Measurements from ENCODE around the gene GAK.
"Not testable (repeated sequence)": the region's sequence is repeated elsewhere in the genome, so short reads cannot be mapped to it uniquely, and the experiment has no call there.

Gene GAK

GRCh38 chr4:825971-826330, 106.2 kb downstream of the GAK start, which contains the start of gene CPLX1:
Gene CPLX1 (minus strand): TSS chr4:826129. CDS start chr4:824522, 1,607 bp downstream.
- DNase-seq, result no peak

GRCh38 chr4:825063-825970, 106.8 kb downstream of the GAK start:
- no peak for DNase-seq

- DNase-seq, result no peak
Measured at GRCh38 chr4:824461-825062, 107.6 kb downstream of the GAK start.

- no peak for DNase-seq
Measured at GRCh38 chr4:823761-824460, 108.2 kb downstream of the GAK start.

GRCh38 chr4:823176-823760, 108.8 kb downstream of the GAK start:
- DNase-seq, result no peak

GRCh38 chr4:822361-823175, 109.5 kb downstream of the GAK start:
- no peak for DNase-seq

- no peak for DNase-seq
Measured at GRCh38 chr4:821631-822030, 110.5 kb downstream of the GAK start.

GRCh38 chr4:821181-821591, 110.9 kb downstream of the GAK start:
- DNase-seq, result no peak

- DNase-seq, result no peak
Measured at GRCh38 chr4:820230-821172, 111.6 kb downstream of the GAK start.

- DNase-seq, result no peak
Measured at GRCh38 chr4:819401-820229, 112.5 kb downstream of the GAK start.

GRCh38 chr4:818106-818921, 113.8 kb downstream of the GAK start:
- DNase-seq, result no peak

- peak; percentile 82 for DNase-seq
Measured at GRCh38 chr4:815464-816146, 116.5 kb downstream of the GAK start.

- no peak for DNase-seq
Measured at GRCh38 chr4:814312-814850, 117.7 kb downstream of the GAK start.

GRCh38 chr4:813900-814299, 118.2 kb downstream of the GAK start:
- no peak for DNase-seq

- no peak for DNase-seq
Measured at GRCh38 chr4:808860-809570, 123.1 kb downstream of the GAK start.

GRCh38 chr4:807792-808191, 124.3 kb downstream of the GAK start:
- no peak for DNase-seq

GRCh38 chr4:806979-807378, 125.1 kb downstream of the GAK start:
- DNase-seq, result not testable (repeated sequence)

GRCh38 chr4:804804-805203, 127.3 kb downstream of the GAK start:
- no peak for DNase-seq

Data from NCI-H187 treated with DMSO at 0.1 percent for 48 hours (cell line).